DOHH2 (cell line): ENCODE results near the gene CDCA5.

Experiments
- CTCF ChIP-seq: fragments of 200-600 bp; sonication (generic); IDR thresholded peaks from one replicate; pipeline ENCODE4 v1.5.1; 2014; ENCODE audit warnings: antibody characterized with exemption, mild to moderate bottlenecking, low read depth, low read length; ENCODE audit not compliant: poor library complexity, severe bottlenecking
- EZH2phosphoT487 ChIP-seq: fragments of 200-600 bp; sonication (generic); IDR thresholded peaks from 2 replicates; pipeline ENCODE4 v1.6.1; 2017; ENCODE audit warnings: borderline replicate concordance, mild to moderate bottlenecking, antibody characterized with exemption, low read length, moderate library complexity, mixed read lengths

- no peak for TF ChIP-seq CTCF
- no peak for TF ChIP-seq EZH2phosphoT487
Measured at GRCh38 chr11:65084598-65085375, 947 bp upstream of the CDCA5 start.
